Measurements from ENCODE around the gene CNTNAP2.

DNA sequence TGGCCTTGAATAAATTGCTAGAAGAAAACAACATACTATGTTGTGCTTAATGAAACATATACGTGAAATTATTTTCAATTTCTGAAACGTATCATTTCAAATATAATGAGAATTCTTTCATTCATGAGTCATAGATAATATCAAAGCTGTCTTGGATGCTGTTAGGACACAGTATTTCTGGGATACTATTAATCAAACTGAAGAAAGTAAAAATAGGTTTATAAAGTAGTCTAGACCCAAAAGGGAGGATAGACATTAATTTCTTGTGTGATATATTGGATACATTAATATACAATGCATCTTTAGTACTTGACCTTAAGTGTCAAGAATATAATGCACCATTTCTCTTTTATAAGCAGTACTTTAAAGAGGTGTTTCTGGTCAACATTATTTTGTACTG is 89.7 kb downstream of the CNTNAP2 start:
- TF ChIP-seq GATA2 (IDR thresholded peaks at IDR 0.05; ENCODE audit: low read depth, low read length) (no peak), GATA3 (IDR thresholded peaks at IDR 0.05; ENCODE audit: low read depth, low read length) (no peak)
